ENCODE data around the gene C10orf143. TPM values are rescaled to one million over a fixed set of nuclear protein-coding genes. Genes with fewer than 3 reads are reported as not detected.

The C10orf143 gene
- total RNA-seq, 6 experiments from 2014 or later, result 0.68 to 2.9 (median 1.6) TPM

DNA sequence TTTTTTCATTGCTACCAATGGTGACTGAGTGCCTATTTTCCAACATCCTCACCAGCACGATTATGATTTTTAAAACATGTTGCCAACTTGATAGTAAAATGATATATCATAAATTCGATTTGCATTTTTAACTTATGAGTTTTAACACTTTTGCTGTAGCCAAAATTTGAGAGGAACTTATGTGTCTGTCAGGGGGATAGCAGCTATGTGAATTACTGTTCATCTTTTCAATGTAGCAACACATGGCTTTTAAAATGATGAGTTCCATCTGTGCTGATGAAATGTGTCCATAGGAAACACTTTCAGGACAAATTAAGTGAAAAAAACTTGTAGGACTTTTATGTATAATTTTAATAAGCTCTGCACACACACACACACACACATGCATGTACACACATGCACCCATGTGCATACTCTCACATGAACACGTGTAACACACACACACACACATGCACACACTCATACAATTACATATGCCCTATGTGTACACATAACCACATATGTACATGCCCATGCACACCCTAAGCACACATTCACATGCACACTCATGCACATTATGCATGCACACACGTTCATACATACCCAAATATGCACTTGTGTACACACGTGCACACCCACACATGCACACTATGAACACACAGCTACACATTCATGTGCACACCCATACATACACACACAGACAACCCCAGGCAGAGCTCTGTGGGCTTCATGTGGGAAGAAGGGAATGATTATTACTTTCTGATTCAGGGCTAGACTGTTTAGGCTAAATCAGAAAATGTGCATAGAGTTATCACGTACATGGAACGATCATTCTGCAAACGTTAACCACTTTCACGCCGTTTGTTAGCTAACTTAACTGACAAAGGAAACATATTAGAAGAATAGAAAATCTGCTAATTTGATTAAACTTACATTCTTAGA lies 68.9 kb downstream of the C10orf143 start:
- Histone ChIP-seq H3K9me3 (no peaks in the 10 kb centered on the region), H3K36me3 (no peaks in the 10 kb centered on the region), H3K4me3 (no peak overlapping the region), H3K4me1 (no peaks in the 10 kb centered on the region), H3K27me3 (no peaks in the 10 kb centered on the region), H3K27ac (no peak overlapping the region)
- no peak for DNase-seq
- no peak for TF ChIP-seq POLR2A (IDR thresholded peaks at IDR 0.05)
- no peak for TF ChIP-seq CTCF (IDR thresholded peaks at IDR 0.05)
- intact Hi-C loops (cut with DNase I), result no loop called here
- 58% methylated on average over 9 of the region's 10 CpGs for WGBS (ENCODE audit: insufficient coverage, low coverage, low lambda C conversion rate, missing lambda C conversion rate)
- ATAC-seq, result no peak

GRCh38 chr10:130040817-130041330 lies 69.8 kb downstream of the C10orf143 start:
- WGBS (ENCODE audit: insufficient coverage, low coverage, low lambda C conversion rate, missing lambda C conversion rate), result 68% methylated on average over 8 of the region's 12 CpGs
- ATAC-seq, result no peak
- peak in 1 of 3 donors; percentile 26 for DNase-seq
- intact Hi-C loops (cut with DNase I), result no loop called here
- no peak for TF ChIP-seq CTCF (IDR thresholded peaks at IDR 0.05)
- no peak for TF ChIP-seq POLR2A (IDR thresholded peaks at IDR 0.05)
- H3K36me3 ChIP-seq, result no peaks in the 10 kb centered on the region
- no peaks in the 10 kb centered on the region for H3K9me3 ChIP-seq
- no peak overlapping the region for H3K4me3 ChIP-seq
- no peak overlapping the region for H3K27ac ChIP-seq
- no peaks in the 10 kb centered on the region for H3K4me1 ChIP-seq
- no peaks in the 10 kb centered on the region for H3K27me3 ChIP-seq

GRCh38 chr10:130040351-130040750 lies 70.3 kb downstream of the C10orf143 start:
- Histone ChIP-seq H3K9me3 (no peaks in the 10 kb centered on the region), H3K27ac (no peak overlapping the region), H3K27me3 (no peaks in the 10 kb centered on the region), H3K4me1 (no peaks in the 10 kb centered on the region), H3K36me3 (no peaks in the 10 kb centered on the region), H3K4me3 (no peak overlapping the region)
- DNase-seq, result peak in 1 of 3 donors; percentile 12
- WGBS (ENCODE audit: insufficient coverage, low coverage, low lambda C conversion rate, missing lambda C conversion rate), result 71% methylated on average over 7 of the region's 11 CpGs
- ATAC-seq, result no peak
- intact Hi-C loops (cut with DNase I), result no loop called here
- TF ChIP-seq CTCF (IDR thresholded peaks at IDR 0.05) (no peak), POLR2A (IDR thresholded peaks at IDR 0.05) (no peak)

DNA sequence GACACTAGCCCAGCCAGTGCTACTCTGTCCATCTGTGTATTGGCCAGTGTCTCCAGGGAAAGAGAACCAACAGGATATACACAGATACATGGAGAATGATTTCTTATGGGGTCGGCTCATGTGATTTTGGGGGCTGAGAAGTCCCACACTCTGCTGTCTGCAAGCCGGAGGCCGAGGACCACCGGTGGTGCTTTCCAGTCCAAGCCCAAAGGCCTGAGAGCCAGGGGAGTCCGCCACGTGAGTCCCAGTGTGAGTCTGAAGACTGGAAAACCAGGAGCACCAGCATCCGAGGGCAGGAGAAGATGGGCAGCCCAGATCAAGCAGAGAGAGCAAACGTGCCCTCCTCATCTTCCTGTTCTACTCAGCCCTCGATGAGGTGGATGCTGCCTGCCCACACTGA lies 71.5 kb downstream of the C10orf143 start:
- H3K4me3 ChIP-seq, result no peak overlapping the region
- DNase-seq (peak in 2 of 3 donors; percentile 7 to 23), ATAC-seq (no peak)
- intact Hi-C loops (cut with DNase I), result no loop called here
- H3K36me3 ChIP-seq, result no peaks in the 10 kb centered on the region
- no peaks in the 10 kb centered on the region for H3K9me3 ChIP-seq
- H3K27me3 ChIP-seq, result no peaks in the 10 kb centered on the region
- no peaks in the 10 kb centered on the region for H3K4me1 ChIP-seq
- TF ChIP-seq POLR2A (IDR thresholded peaks at IDR 0.05) (no peak), CTCF (IDR thresholded peaks at IDR 0.05) (no peak)
- WGBS (ENCODE audit: insufficient coverage, low coverage, low lambda C conversion rate, missing lambda C conversion rate), result 43% methylated on average over 1 of the region's 9 CpGs
- H3K27ac ChIP-seq, result no peak overlapping the region
